ENCODE results near the gene LNX2.

Gene LNX2

DNA sequence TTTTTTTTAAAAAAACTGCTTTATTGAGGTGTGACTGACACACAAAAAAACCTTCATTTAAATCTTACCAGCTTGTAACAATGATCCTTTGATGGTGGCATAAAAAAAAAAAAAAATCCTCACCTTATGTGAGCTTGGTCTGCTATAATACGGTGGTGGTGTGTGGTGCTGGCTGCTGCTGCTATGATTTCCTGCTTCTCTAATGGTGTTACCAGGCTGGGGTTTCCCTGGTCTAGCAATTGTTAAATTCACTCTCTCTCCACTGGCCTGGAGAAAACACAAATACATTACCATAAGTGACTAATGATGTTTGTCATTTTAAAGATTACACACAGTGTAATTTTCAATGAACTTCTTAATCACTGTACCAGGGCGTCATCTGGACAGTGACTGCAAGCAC, 60.6 kb downstream of the LNX2 start:
- DNase-seq (ENCODE audit: low spot score) = peak; percentile 20

DNA sequence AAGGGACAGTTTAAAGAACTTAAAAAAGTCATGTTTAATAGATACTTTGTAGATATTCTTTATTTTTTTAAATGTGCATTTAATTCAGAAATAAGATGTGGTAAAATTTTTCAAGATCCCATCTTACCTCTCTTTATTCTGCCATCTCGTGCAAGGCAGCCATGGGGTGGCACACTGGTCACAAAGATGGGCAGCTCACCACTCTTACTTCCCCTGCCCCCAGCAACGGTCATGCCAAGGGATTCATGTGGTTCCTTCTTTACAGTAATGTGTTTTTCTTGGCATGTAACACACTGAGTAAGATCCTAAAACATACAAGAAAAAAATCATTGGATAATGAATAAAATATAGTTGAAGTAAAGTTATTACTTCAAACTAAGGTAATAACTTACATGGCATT, 64.2 kb downstream of the LNX2 start:
- no peak for DNase-seq (ENCODE audit: low spot score)

DNA sequence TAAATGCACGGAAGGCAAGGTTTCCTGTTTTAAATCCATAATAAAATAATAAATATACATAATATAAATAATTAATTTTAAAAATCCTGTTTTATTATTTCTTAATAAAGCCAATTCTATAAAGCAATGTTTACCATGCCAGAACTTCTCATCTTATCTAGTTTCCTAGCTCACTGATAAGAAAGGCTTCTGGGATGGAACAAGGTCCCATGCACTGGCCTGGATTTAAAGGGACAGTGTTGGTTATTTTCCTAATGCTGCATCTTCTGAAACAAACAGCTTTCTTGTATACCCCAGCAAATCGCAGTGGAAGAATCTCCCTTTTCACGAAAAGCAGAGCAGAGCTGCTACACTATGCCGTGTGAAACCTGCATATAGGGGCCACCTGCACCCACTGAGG, 68.8 kb downstream of the LNX2 start:
- no peak for DNase-seq (ENCODE audit: low spot score)

GRCh38 chr13:27549406-27549981, 70.8 kb downstream of the LNX2 start:
- DNase-seq (ENCODE audit: low spot score) = no peak

DNA sequence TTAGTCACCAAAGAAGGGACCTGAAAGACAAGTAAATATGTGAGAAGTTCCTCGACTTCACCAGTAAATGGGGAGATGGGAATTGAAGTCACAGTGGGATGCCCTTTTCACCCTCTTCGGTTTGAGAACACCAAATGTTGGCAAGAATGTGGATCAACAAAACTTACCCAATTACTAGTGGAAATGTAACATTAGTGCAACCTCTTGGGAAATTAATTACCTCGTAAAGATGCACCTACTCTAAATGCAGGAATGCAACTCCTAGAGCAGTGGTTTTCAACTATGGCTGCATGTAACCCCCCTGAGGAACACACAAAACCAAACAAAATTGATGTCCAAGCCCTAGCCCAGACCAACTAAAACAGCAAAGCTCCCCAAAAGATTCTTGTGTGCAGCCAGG, 78.1 kb downstream of the LNX2 start:
- no peak for DNase-seq (ENCODE audit: low spot score)

DNA sequence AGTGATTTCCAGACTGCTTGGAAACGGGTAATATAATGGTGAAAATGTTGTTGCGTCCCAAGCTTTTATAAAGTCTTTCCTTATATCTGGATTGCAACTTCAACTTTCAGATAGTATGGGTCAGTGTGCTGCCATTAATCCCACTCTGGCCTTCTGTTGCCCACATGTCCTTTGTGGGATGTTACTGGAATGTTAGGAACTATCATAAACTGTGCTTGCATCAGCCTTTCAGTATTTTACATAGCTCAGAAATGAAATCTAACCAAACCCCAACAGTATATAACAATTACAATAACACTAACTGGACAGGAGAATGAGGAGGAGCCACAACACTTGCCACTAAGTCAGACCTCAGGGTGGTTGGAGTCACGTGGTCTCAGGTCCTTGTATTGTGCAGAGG, 78.9 kb downstream of the LNX2 start:
- DNase-seq (ENCODE audit: low spot score) = no peak

- no peak for DNase-seq (ENCODE audit: low spot score)
Observed at GRCh38 chr13:27536361-27537101, 83.8 kb downstream of the LNX2 start.

- no peak for DNase-seq (ENCODE audit: low spot score)
Observed at GRCh38 chr13:27535546-27535945, 84.8 kb downstream of the LNX2 start.

DNA sequence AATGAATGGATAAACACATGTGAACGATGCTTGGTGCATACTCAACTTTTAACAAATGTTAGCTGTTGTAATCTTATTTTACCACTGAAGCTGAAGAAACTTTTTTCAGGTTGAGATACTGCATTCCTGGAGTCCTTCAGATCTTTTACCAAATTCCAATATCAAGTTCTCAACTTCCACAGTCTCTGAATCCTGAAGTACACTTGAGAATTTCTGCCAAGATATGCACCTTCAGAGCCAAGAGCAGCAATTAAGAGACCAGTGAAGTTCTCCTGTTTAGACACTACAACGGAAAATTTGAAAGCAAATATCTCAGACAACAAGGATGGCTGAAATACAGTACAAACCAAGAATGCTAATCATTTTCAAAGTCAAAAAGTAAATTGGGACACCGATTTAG, 85.3 kb downstream of the LNX2 start:
- no peak for DNase-seq (ENCODE audit: low spot score)

- DNase-seq (ENCODE audit: low spot score) = no peak
Observed at GRCh38 chr13:27534108-27534980, 86.0 kb downstream of the LNX2 start.

DNA sequence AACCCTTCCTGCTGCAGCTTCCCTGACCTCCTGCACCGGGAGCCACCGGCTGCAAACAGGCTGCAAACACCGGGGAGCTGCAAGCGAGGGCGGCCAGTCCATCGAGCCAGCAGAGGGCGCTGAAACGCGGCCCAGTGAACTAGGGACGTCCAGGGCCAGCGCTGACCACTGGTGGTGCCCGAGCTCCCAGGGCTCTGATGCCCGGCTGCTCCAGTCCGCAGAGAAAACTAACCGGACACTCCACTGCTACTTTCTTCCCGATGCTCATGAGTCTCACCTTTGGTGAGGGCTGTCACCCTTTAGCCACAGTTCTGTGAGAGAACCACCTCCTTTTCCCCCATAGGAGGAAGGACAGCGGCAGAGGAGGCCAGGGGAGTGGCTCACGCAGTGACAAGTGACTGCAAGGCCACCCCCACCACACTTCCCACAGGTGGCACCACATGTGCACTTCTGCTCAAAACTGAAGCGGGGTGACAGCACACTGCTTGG, 87.1 kb downstream of the LNX2 start:
- DNase-seq (ENCODE audit: low spot score) = peak; percentile 86

GRCh38 chr13:27528908-27529307, 91.4 kb downstream of the LNX2 start:
- DNase-seq (ENCODE audit: low spot score) = no peak

GRCh38 chr13:27526516-27526915, 93.8 kb downstream of the LNX2 start:
- DNase-seq (ENCODE audit: low spot score) = no peak

- DNase-seq (ENCODE audit: low spot score) = no peak
Observed at GRCh38 chr13:27524981-27525975, 95.1 kb downstream of the LNX2 start.

GRCh38 chr13:27523346-27524073, 96.8 kb downstream of the LNX2 start:
- no peak for DNase-seq (ENCODE audit: low spot score)

DNA sequence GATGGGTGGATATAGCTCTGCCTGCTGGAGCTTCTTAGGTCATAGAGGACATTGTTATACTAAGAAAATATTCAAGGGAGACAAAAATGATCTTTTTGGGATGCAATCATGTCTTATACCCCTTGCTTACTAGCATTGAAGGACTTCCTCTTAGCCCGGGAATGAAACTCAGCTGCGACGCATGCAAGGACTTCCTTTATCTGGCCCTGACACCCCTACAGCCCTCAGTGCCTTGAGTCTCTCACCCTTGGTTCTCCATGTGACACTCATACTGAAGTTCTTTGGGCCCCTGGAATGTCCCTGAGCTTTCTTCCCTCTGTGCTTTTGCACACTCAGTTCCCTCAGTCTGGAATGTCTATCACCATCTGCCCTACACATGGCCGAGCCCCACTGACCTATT, 97.5 kb downstream of the LNX2 start:
- DNase-seq (ENCODE audit: low spot score) = no peak

DNA sequence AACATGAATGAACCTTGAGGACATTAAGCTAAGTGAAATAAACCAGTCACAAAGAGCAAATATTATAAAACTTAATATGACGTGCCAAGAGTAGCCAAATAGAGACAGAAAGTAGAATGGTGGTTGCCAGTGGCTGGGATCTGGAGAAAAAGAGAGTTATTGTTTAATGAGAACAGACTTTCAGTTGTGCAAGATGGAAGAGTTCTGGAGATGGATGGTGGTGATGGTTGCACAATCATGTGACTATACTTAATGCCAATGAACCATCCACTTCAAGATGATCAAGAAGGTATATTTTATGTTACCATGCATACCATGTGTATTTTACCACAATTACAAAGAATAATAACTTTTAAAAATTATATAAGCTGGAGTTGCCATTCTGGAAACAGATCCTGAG, 104.2 kb downstream of the LNX2 start:
- no peak for DNase-seq (ENCODE audit: low spot score)

DNA sequence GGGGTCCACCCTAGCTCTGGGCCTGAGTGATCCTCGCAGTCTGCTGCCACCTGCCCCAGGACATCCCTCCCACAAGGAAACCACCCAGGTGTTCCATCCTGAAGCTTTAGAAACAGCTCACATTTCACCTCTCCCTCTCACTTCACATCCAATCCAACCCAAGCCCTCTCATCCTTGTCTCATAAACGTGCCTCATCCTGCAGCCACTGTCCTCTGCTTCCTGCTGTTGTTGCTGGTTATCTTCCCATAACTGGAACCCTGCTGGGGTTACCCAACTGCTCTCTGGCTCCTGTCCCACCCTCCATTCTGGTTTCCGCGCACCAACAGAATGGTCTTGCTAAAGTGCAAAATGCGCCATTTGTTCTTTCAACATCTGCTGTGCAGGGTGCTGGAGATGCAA, 110.2 kb downstream of the LNX2 start:
- DNase-seq (ENCODE audit: low spot score) = no peak

GRCh38 chr13:27508802-27509201, 111.5 kb downstream of the LNX2 start:
- no peak for DNase-seq (ENCODE audit: low spot score)

- DNase-seq (ENCODE audit: low spot score) = no peak
Observed at GRCh38 chr13:27505792-27506191, 114.5 kb downstream of the LNX2 start.

GRCh38 chr13:27504868-27505194, 115.5 kb downstream of the LNX2 start:
- no peak for DNase-seq (ENCODE audit: low spot score)

Data from RKO (cell line).